IMR-90 (cell line): ENCODE measurements around the gene SPDEF. TPM values are rescaled to one million over a fixed set of nuclear protein-coding genes. Genes with fewer than 3 reads are reported as not detected.

Experiments used
- ATAC-seq: fragments of 200-7000 bp; cut with Tn5 transposase; 2 replicates; pipeline ENCODE4 v1.9.1; 2020; ENCODE audit warnings: low read depth, mild to moderate bottlenecking, moderate library complexity
- BruUV-seq: library from RNA; stranded (reverse); fragments of 400-500 nt; replicated peaks from 2 replicates; lab custom pipeline; 2021; lab: Mats Ljungman, UMichigan
- CTCF ChIA-PET: fragments of 300-600 bp; formaldehyde crosslinking; extraction: SDS; loops from one replicate; lab custom pipeline; 2021; ENCODE audit warnings: antibody characterized with exemption; lab: Yijun Ruan, JAX
- POLR2A ChIA-PET: fragments of 300-600 bp; sonication (Branson Sonifier 250); formaldehyde crosslinking; loops from one replicate; lab custom pipeline; 2022; ENCODE audit warnings: antibody characterized with exemption; ENCODE audit not compliant: unreplicated experiment; lab: Charles Lee
- DNase-seq: peaks from one replicate; pipeline ENCODE4 v3.0.0; 2013
- H2AFZ ChIP-seq: replicated peaks from 2 replicates; pipeline ENCODE3; 2013; ENCODE audit warnings: low read length, mild to moderate bottlenecking; ENCODE audit not compliant: poor library complexity
- H2AK5ac ChIP-seq: 2 replicates; pipeline ENCODE4 v1.6.1; 2013; ENCODE audit warnings: low read depth, low read length, inconsistent platforms
- H2AK9ac ChIP-seq: replicated peaks from 2 replicates; pipeline ENCODE3; 2013; ENCODE audit warnings: mild to moderate bottlenecking, low read depth, low read length, moderate library complexity; ENCODE audit not compliant: poor library complexity
- H2BK120ac ChIP-seq: 2 replicates; pipeline ENCODE4 v1.6.1; 2013; ENCODE audit warnings: low read depth, low read length, inconsistent platforms
- H2BK15ac ChIP-seq: 3 replicates; pipeline ENCODE4 v1.6.1; 2013; ENCODE audit warnings: low read depth, low read length, inconsistent platforms
- H2BK20ac ChIP-seq: 2 replicates; pipeline ENCODE4 v1.6.1; 2013; ENCODE audit warnings: low read depth, mild to moderate bottlenecking, inconsistent platforms, low read length, moderate library complexity
- H2BK5ac ChIP-seq: 2 replicates; pipeline ENCODE4 v1.6.1; 2013; ENCODE audit warnings: mild to moderate bottlenecking, low read depth, low read length, inconsistent platforms; ENCODE audit not compliant: poor library complexity, severe bottlenecking
- H3K14ac ChIP-seq: replicated peaks from 2 replicates; pipeline ENCODE4 v1.6.1; 2013; ENCODE audit warnings: low read depth, low read length, inconsistent platforms
- H3K18ac ChIP-seq: 2 replicates; pipeline ENCODE4 v1.6.1; 2013; ENCODE audit warnings: low read depth, low read length, control low read depth
- H3K23ac ChIP-seq: 2 replicates; pipeline ENCODE4 v1.6.1; 2013; ENCODE audit warnings: low read depth, low read length, inconsistent platforms
- H3K27ac ChIP-seq: 2 replicates; pipeline ENCODE4 v1.5.1; 2013; ENCODE audit warnings: mild to moderate bottlenecking, control low read depth, low read length; ENCODE audit not compliant: insufficient read depth
- H3K27me3 ChIP-seq: 2 replicates; pipeline ENCODE4 v1.6.1; 2013; ENCODE audit warnings: low read length; ENCODE audit not compliant: control insufficient read depth, insufficient read depth
- H3K36me3 ChIP-seq: 2 replicates; pipeline ENCODE4 v1.6.1; 2013; ENCODE audit warnings: low read length, mixed read lengths; ENCODE audit not compliant: control insufficient read depth, insufficient read depth
- H3K4ac ChIP-seq: 2 replicates; pipeline ENCODE4 v1.6.1; 2013; ENCODE audit warnings: low read depth, low read length, inconsistent platforms
- H3K4me1 ChIP-seq: 2 replicates; pipeline ENCODE4 v1.6.1; 2013; ENCODE audit warnings: low read length, mixed read lengths; ENCODE audit not compliant: control insufficient read depth, insufficient read depth
- H3K4me2 ChIP-seq: 2 replicates; pipeline ENCODE4 v1.6.1; 2013; ENCODE audit warnings: low read depth, mild to moderate bottlenecking, control low read depth, low read length, moderate library complexity
- H3K4me3 ChIP-seq: 2 replicates; pipeline ENCODE4 v1.5.1; 2013; ENCODE audit warnings: low read depth, mild to moderate bottlenecking, control low read depth, low read length, moderate library complexity; ENCODE audit not compliant: insufficient read depth
- H3K56ac ChIP-seq: 2 replicates; pipeline ENCODE4 v1.6.1; 2013; ENCODE audit warnings: low read length, inconsistent platforms; ENCODE audit not compliant: insufficient read depth; ENCODE audit errors: extremely low read depth
- H3K79me1 ChIP-seq, 2 experiments: 2 replicates each; pipeline ENCODE4 v1.6.1; 2013; ENCODE audit warnings: low read length in 2 of 2, inconsistent platforms in 1 of 2, low read depth in 1 of 2
- H3K9ac ChIP-seq: 2 replicates; pipeline ENCODE4 v1.6.1; 2013; ENCODE audit warnings: low read depth, low read length, control low read depth
- H3K9me1 ChIP-seq: 2 replicates; pipeline ENCODE4 v1.6.1; 2013; ENCODE audit warnings: low read length, inconsistent platforms; ENCODE audit not compliant: insufficient read depth
- H3K9me3 ChIP-seq: 2 replicates; pipeline ENCODE4 v1.6.1; 2013; ENCODE audit warnings: low read length; ENCODE audit not compliant: control insufficient read depth, insufficient read depth
- H4K20me1 ChIP-seq: 2 replicates; pipeline ENCODE4 v1.6.1; 2013; ENCODE audit warnings: low read length, inconsistent platforms; ENCODE audit not compliant: insufficient read depth
- H4K5ac ChIP-seq: 2 replicates; pipeline ENCODE4 v1.6.1; 2013; ENCODE audit warnings: mild to moderate bottlenecking, low read depth, low read length, control low read depth
- H4K8ac ChIP-seq, 2 experiments: 2 replicates each; pipeline ENCODE4 v1.6.1; 2013; ENCODE audit warnings: low read depth in 2 of 2, low read length in 2 of 2, control low read depth in 1 of 2, inconsistent platforms in 1 of 2
- H4K91ac ChIP-seq: 2 replicates; pipeline ENCODE4 v1.6.1; 2013; ENCODE audit warnings: low read depth, low read length, inconsistent platforms; ENCODE audit not compliant: insufficient read depth
- CHD1 ChIP-seq: IDR thresholded peaks from 2 replicates; pipeline ENCODE4 v1.6.1; 2012; ENCODE audit warnings: low read depth, low read length, improper control_type of control experiment
- MAFK ChIP-seq: IDR thresholded peaks from 2 replicates; pipeline ENCODE4 v1.6.1; 2012; ENCODE audit warnings: low read depth, low read length, improper control_type of control experiment
- MXI1 ChIP-seq: IDR thresholded peaks from 2 replicates; pipeline ENCODE4 v1.6.1; 2012; ENCODE audit warnings: low read depth, mild to moderate bottlenecking, low read length, moderate library complexity, borderline replicate concordance
- POLR2A ChIP-seq: IDR thresholded peaks from 2 replicates; pipeline ENCODE4 v1.6.1; 2012; ENCODE audit warnings: mild to moderate bottlenecking, low read depth, low read length
- RCOR1 ChIP-seq: IDR thresholded peaks from 2 replicates; pipeline ENCODE4 v1.6.1; 2012; ENCODE audit warnings: mild to moderate bottlenecking, low read length, improper control_type of control experiment; ENCODE audit not compliant: insufficient replicate concordance
- WGBS, 2 experiments: methylation state at CpG; one replicate each; pipeline versions ENCODE4 v1.1.5 to v1.1.7; 2013; ENCODE audit warnings: missing lambda C conversion rate in 2 of 2; ENCODE audit not compliant: insufficient read length in 1 of 2; ENCODE audit errors: extremely low coverage in 2 of 2; 5-methylcytosine and 5-hydroxymethylcytosine counted together
- dilution Hi-C: fragments of 300-500 bp; cut with HindIII; formaldehyde crosslinking; loops from one replicate; pipeline ENCODE4 v1.14.3; 2018; ENCODE audit warnings: low sequenced_read_pairs; ENCODE audit not compliant: unreplicated experiment
- in situ Hi-C: fragments of 300-500 bp; cut with MboI; formaldehyde crosslinking; loops from 3 replicates; pipeline ENCODE4 v1.14.3; 2019; ENCODE audit warnings: low sequenced_read_pairs, inconsistent platforms, mixed read lengths
- intact Hi-C: fragments of 100-400 bp; cut with micrococcal nuclease; formaldehyde crosslinking; loops from 2 replicates; pipeline ENCODE4 v1.10.0; 2022
- polyA plus RNA-seq, 3 experiments: library from polyadenylated mRNA; depleted of rRNA; stranded (reverse); fragments of >200 nt; gene quantifications; 2 replicates each; pipeline ENCODE4 v1.2.3, GENCODE V29; 2012; ENCODE audit warnings: low replicate concordance in 1 of 3
- total RNA-seq: library from RNA; depleted of rRNA; stranded (reverse); fragments of >200 nt; gene quantifications from 2 replicates; pipeline ENCODE4 v1.2.3, GENCODE V29; 2012
- TF ChIP-seq, protein P1 (sequence below): conservative IDR thresholded peaks from 2 replicates; pipeline ENCODE4 v1.5.1; 2012; ENCODE audit warnings: mild to moderate bottlenecking, low read depth, low read length, improper control_type of control experiment
- TF ChIP-seq, protein P2 (sequence below): fragments of 150-350 bp; IDR thresholded peaks from 2 replicates; pipeline ENCODE4 v1.6.1; 2016; ENCODE audit warnings: low read depth, mild to moderate bottlenecking, low read length, moderate library complexity, borderline replicate concordance

Gene SPDEF
- total and polyA plus RNA-seq, 2 of the 4 experiments (the other 2 are of a cell fraction), result 0.05 TPM; not detected in 1

DNA sequence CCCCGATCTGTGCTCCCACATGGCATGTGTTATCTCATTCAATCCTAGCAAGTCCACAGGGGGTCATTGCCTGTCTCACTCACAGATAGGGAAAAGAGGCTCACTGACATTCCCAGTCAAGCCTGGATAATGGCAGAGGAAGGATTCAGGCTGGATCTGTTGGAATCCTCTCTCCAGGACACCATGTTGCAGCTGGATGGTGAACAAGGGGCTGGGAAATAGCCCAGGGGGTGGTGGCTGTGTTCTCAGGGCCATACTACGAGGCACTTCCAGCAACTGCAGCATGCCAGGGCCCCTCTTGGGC lies 5.0 kb upstream of the SPDEF start:
- Histone ChIP-seq H2AFZ (peak overlapping the region; percentile 82), H2BK20ac (no peak overlapping the region), H2AK5ac (peak overlapping the region; percentile 16), H3K14ac (no peak overlapping the region), H3K36me3 (no peaks in the 10 kb centered on the region), H4K91ac (no peak overlapping the region), H3K4ac (no peak overlapping the region), H3K4me2 (no peak overlapping the region), H4K20me1 (no peaks in the 10 kb centered on the region), H3K9me1 (peaks cover 5% of the 10 kb centered on the region; the same call in 1 of the 2 replicates), H3K9me3 (peaks cover 4% of the 10 kb centered on the region; the same call in 1 of the 2 replicates), H3K27ac (no peak overlapping the region), H3K27me3 (peaks cover 2% of the 10 kb centered on the region; the same call in 1 of the 2 replicates), H3K18ac (no peak overlapping the region), H3K9ac (no peak overlapping the region), H4K5ac (no peak overlapping the region), H2BK15ac (no peak overlapping the region), H2BK5ac (no peak overlapping the region), H2AK9ac (peak overlapping the region; percentile 61), H3K56ac (no peak overlapping the region), H3K79me1 (no peaks in the 10 kb centered on the region), H2BK120ac (no peak overlapping the region), H3K4me3 (no peak overlapping the region), H4K8ac (peak overlapping the region in 1 of 2 experiments; percentile 3; a peak in 1 of 4 replicates), H3K4me1 (peaks cover 6% of the 10 kb centered on the region), H3K23ac (no peak overlapping the region)
- intact Hi-C loops, result no loop called here
- TF ChIP-seq CHD1 (no peak), MXI1 (no peak), POLR2A (no peak), RCOR1 (no peak), MAFK (no peak)
- TF ChIP-seq, protein P1, sequence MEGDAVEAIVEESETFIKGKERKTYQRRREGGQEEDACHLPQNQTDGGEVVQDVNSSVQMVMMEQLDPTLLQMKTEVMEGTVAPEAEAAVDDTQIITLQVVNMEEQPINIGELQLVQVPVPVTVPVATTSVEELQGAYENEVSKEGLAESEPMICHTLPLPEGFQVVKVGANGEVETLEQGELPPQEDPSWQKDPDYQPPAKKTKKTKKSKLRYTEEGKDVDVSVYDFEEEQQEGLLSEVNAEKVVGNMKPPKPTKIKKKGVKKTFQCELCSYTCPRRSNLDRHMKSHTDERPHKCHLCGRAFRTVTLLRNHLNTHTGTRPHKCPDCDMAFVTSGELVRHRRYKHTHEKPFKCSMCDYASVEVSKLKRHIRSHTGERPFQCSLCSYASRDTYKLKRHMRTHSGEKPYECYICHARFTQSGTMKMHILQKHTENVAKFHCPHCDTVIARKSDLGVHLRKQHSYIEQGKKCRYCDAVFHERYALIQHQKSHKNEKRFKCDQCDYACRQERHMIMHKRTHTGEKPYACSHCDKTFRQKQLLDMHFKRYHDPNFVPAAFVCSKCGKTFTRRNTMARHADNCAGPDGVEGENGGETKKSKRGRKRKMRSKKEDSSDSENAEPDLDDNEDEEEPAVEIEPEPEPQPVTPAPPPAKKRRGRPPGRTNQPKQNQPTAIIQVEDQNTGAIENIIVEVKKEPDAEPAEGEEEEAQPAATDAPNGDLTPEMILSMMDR, result no peak
- TF ChIP-seq, protein P2, sequence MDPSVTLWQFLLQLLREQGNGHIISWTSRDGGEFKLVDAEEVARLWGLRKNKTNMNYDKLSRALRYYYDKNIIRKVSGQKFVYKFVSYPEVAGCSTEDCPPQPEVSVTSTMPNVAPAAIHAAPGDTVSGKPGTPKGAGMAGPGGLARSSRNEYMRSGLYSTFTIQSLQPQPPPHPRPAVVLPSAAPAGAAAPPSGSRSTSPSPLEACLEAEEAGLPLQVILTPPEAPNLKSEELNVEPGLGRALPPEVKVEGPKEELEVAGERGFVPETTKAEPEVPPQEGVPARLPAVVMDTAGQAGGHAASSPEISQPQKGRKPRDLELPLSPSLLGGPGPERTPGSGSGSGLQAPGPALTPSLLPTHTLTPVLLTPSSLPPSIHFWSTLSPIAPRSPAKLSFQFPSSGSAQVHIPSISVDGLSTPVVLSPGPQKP, result no peak
- no TSS peak for BruUV-seq
- in situ Hi-C loops, result no loop called here
- ChIA-PET POLR2A (no interaction called here), CTCF (interaction anchor here (0.6 kb wide), 1 partner anchor 135 kb away, joined by 10 read pairs; the partner anchor contains the start of gene RPS10)
- dilution Hi-C loops, result no loop called here
- ATAC-seq (no peak), DNase-seq (no peak)
- WGBS, 2 experiments, result 80% methylated on average over 1 of the region's 2 CpGs; no CpG with 5 or more reads in 1 of the 2 experiments
